HEK293 (cell line): ENCODE results near the gene ITPR3.

Experiments used
- CTCF ChIA-PET: fragments of 350-600 bp; formaldehyde crosslinking; extraction: SDS; loops from one replicate; lab custom pipeline; 2021; ENCODE audit warnings: antibody characterized with exemption; lab: Yijun Ruan, JAX
- POLR2A ChIA-PET: fragments of 300-600 bp; formaldehyde crosslinking; extraction: SDS; loops from one replicate; lab custom pipeline; 2020; ENCODE audit warnings: antibody characterized with exemption, inconsistent platforms; lab: Yijun Ruan, JAX
- H3K27ac ChIP-seq: fragments of 200-500 bp; sonication (Bioruptor generic); 2 replicates; pipeline ENCODE4 v1.5.1; 2014; ENCODE audit warnings: low read depth, low read length, control low read depth, inconsistent platforms; ENCODE audit errors: extremely low read depth
- H3K36me3 ChIP-seq, 2 experiments: fragments of 200-500 bp in 1 of 2; sonication (Bioruptor generic) in 1 of 2; 1 replicate in 1 of 2; 2 replicates in 1 of 2; pipeline ENCODE4 v1.5.1; 2014 to 2017; ENCODE audit warnings: inconsistent platforms in 2 of 2, low read length in 2 of 2; ENCODE audit not compliant: control insufficient read depth in 2 of 2, insufficient read depth in 1 of 2
- H3K4me1 ChIP-seq: fragments of 200-500 bp; sonication (Bioruptor generic); 2 replicates; pipeline ENCODE4 v1.5.1; 2014; ENCODE audit warnings: mild to moderate bottlenecking, low read length, inconsistent platforms; ENCODE audit not compliant: control insufficient read depth, insufficient read depth
- H3K4me3 ChIP-seq: 2 replicates; pipeline ENCODE4 v1.5.1; 2011; ENCODE audit warnings: low read depth, mild to moderate bottlenecking, control low read depth, low read length, moderate library complexity
- H3K9me3 ChIP-seq: fragments of 200-500 bp; sonication (Bioruptor generic); 2 replicates; pipeline ENCODE4 v1.5.1; 2014; ENCODE audit warnings: low read depth, low read length, inconsistent platforms; ENCODE audit not compliant: control insufficient read depth, insufficient read depth
- GLIS1 ChIP-seq: fragments of 450-650 bp; formaldehyde crosslinking; IDR thresholded peaks from 2 replicates; pipeline ENCODE4 v1.5.1; 2016; ENCODE audit warnings: missing biosample characterization, missing genetic modification characterization
- TCF7L2 ChIP-seq: IDR thresholded peaks from 2 replicates; pipeline ENCODE4 v1.6.1; 2011; ENCODE audit warnings: low read depth, mild to moderate bottlenecking, inconsistent platforms, low read length, moderate library complexity, borderline replicate concordance
- ZBTB21 ChIP-seq: fragments of 450-650 bp; formaldehyde crosslinking; IDR thresholded peaks from 2 replicates; pipeline ENCODE4 v1.5.1; 2017; ENCODE audit warnings: missing biosample characterization, missing genetic modification characterization
- ZNF214 ChIP-seq: fragments of 450-650 bp; formaldehyde crosslinking; IDR thresholded peaks from 2 replicates; pipeline ENCODE4 v1.5.1; 2017; ENCODE audit warnings: missing biosample characterization, mild to moderate bottlenecking, missing genetic modification characterization, borderline replicate concordance
- ZNF221 ChIP-seq: fragments of 450-650 bp; formaldehyde crosslinking; IDR thresholded peaks from 2 replicates; pipeline ENCODE4 v1.5.1; 2017; ENCODE audit warnings: missing biosample characterization, missing genetic modification characterization, borderline replicate concordance
- ZNF223 ChIP-seq: fragments of 450-650 bp; formaldehyde crosslinking; IDR thresholded peaks from 2 replicates; pipeline ENCODE4 v1.5.1; 2016; ENCODE audit warnings: missing biosample characterization, missing genetic modification characterization
- ZNF324 ChIP-seq: fragments of 450-650 bp; formaldehyde crosslinking; IDR thresholded peaks from 2 replicates; pipeline ENCODE4 v1.5.1; 2016; ENCODE audit warnings: missing biosample characterization, missing genetic modification characterization
- ZNF48 ChIP-seq: fragments of 450-650 bp; formaldehyde crosslinking; IDR thresholded peaks from 2 replicates; pipeline ENCODE4 v1.5.1; 2016; ENCODE audit warnings: missing biosample characterization, missing genetic modification characterization
- ZNF555 ChIP-seq: fragments of 450-650 bp; formaldehyde crosslinking; conservative IDR thresholded peaks from 2 replicates; pipeline ENCODE4 v1.5.1; 2017; ENCODE audit warnings: missing biosample characterization, mild to moderate bottlenecking, missing genetic modification characterization, inconsistent platforms
- ZNF677 ChIP-seq: fragments of 450-650 bp; IDR thresholded peaks from 2 replicates; pipeline ENCODE4 v1.5.0; 2018; ENCODE audit warnings: missing biosample characterization, mild to moderate bottlenecking, missing genetic modification characterization, moderate library complexity
- ZNF701 ChIP-seq: fragments of 450-650 bp; formaldehyde crosslinking; IDR thresholded peaks from 2 replicates; pipeline ENCODE4 v1.5.1; 2016; ENCODE audit warnings: missing biosample characterization, missing genetic modification characterization
- ZNF76 ChIP-seq: fragments of 450-650 bp; formaldehyde crosslinking; IDR thresholded peaks from 2 replicates; pipeline ENCODE4; 2016; ENCODE audit warnings: low read depth, missing biosample characterization, missing genetic modification characterization, borderline replicate concordance
- ZNF830 ChIP-seq: fragments of 450-650 bp; IDR thresholded peaks from 2 replicates; pipeline ENCODE4 v1.5.0; 2018; ENCODE audit warnings: missing biosample characterization, missing genetic modification characterization, low read depth, mild to moderate bottlenecking, moderate library complexity
- ZNF837 ChIP-seq: fragments of 450-650 bp; formaldehyde crosslinking; IDR thresholded peaks from 2 replicates; pipeline ENCODE4 v1.5.1; 2016; ENCODE audit warnings: missing biosample characterization, missing genetic modification characterization
- TF ChIP-seq, protein P1 (sequence below): fragments of 450-650 bp; formaldehyde crosslinking; IDR thresholded peaks from 2 replicates; pipeline ENCODE4 v1.5.1; 2016; ENCODE audit warnings: missing biosample characterization, missing genetic modification characterization
- TF ChIP-seq, protein P2 (sequence below): fragments of 450-650 bp; formaldehyde crosslinking; IDR thresholded peaks from 2 replicates; pipeline ENCODE4 v1.5.1; 2017; ENCODE audit warnings: missing biosample characterization, missing genetic modification characterization
- TF ChIP-seq, protein P3 (sequence below): fragments of 450-650 bp; formaldehyde crosslinking; IDR thresholded peaks from 2 replicates; pipeline ENCODE4 v1.5.1; 2017; ENCODE audit warnings: missing biosample characterization, missing genetic modification characterization
- TF ChIP-seq, protein P4 (sequence below): fragments of 450-650 bp; formaldehyde crosslinking; conservative IDR thresholded peaks from 2 replicates; pipeline ENCODE4 v1.5.1; 2016; ENCODE audit warnings: low read depth, missing biosample characterization, missing genetic modification characterization

The ITPR3 gene

DNA sequence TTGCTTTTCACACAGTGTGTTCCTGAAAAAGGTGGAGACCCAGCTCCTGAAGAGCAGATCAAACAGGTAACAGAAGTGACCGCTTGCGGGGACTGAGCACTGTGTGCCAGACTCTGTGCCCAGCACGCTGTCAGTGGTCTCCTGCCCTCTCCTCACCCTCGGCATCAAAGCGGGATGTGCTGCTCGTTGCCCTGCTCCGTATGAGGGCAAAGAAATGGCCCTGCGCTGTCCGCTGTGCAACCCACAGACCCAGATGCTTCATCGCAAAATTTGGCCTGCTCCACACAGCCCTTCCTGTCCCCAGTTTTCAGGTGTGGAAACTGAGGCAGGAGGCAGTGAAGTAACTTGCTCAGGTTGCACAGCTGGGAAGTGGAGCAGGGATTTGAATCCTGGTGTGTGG lies 76.7 kb downstream of the ITPR3 start (continued):
- no peak for TF ChIP-seq ZNF76 (tag by site-specific recombination)
- TF ChIP-seq, protein P1, sequence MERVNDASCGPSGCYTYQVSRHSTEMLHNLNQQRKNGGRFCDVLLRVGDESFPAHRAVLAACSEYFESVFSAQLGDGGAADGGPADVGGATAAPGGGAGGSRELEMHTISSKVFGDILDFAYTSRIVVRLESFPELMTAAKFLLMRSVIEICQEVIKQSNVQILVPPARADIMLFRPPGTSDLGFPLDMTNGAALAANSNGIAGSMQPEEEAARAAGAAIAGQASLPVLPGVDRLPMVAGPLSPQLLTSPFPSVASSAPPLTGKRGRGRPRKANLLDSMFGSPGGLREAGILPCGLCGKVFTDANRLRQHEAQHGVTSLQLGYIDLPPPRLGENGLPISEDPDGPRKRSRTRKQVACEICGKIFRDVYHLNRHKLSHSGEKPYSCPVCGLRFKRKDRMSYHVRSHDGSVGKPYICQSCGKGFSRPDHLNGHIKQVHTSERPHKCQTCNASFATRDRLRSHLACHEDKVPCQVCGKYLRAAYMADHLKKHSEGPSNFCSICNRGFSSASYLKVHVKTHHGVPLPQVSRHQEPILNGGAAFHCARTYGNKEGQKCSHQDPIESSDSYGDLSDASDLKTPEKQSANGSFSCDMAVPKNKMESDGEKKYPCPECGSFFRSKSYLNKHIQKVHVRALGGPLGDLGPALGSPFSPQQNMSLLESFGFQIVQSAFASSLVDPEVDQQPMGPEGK (tag by site-specific recombination) = no peak
- no peak for TF ChIP-seq GLIS1 (tag by site-specific recombination)
- TF ChIP-seq ZNF214 (tag by site-specific recombination) = no peak
- no peak for TF ChIP-seq ZNF701 (tag by site-specific recombination)
- TF ChIP-seq ZNF837 = no peak
- TF ChIP-seq ZNF48 (tag by site-specific recombination) = no peak
- TF ChIP-seq, protein P2, sequence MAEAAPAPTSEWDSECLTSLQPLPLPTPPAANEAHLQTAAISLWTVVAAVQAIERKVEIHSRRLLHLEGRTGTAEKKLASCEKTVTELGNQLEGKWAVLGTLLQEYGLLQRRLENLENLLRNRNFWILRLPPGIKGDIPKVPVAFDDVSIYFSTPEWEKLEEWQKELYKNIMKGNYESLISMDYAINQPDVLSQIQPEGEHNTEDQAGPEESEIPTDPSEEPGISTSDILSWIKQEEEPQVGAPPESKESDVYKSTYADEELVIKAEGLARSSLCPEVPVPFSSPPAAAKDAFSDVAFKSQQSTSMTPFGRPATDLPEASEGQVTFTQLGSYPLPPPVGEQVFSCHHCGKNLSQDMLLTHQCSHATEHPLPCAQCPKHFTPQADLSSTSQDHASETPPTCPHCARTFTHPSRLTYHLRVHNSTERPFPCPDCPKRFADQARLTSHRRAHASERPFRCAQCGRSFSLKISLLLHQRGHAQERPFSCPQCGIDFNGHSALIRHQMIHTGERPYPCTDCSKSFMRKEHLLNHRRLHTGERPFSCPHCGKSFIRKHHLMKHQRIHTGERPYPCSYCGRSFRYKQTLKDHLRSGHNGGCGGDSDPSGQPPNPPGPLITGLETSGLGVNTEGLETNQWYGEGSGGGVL (tag by site-specific recombination) = no peak

DNA sequence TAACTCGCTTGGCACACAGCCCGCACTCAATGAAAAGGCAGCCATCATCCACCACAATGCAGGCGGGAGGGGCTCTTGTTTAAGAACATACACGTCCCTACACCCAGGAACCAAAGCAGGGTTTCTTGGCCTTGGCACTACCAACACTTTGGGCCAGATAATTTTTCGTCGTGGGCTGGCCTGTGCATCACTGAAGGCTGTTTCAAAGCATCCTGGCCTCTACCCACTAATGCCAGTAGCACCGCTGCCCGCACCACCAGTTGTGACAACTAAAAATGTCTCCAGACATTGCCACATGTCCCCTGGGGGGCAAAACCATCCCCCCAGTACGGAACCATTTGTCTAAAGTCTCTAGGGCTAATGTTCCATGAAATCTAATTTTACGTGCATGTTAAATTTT lies 77.4 kb downstream of the ITPR3 start:
- peaks cover 4 to 77% of the 10 kb centered on the region in 2 experiments; a peak in 2 of 3 replicates for H3K36me3 ChIP-seq
- ChIA-PET CTCF (interaction anchor here (0.6 to 1.2 kb wide), 2 partner anchors 109 to 335 kb away, joined by 3 to 7 read pairs; no protein-coding TSS in a partner anchor), POLR2A (no interaction called here)

DNA sequence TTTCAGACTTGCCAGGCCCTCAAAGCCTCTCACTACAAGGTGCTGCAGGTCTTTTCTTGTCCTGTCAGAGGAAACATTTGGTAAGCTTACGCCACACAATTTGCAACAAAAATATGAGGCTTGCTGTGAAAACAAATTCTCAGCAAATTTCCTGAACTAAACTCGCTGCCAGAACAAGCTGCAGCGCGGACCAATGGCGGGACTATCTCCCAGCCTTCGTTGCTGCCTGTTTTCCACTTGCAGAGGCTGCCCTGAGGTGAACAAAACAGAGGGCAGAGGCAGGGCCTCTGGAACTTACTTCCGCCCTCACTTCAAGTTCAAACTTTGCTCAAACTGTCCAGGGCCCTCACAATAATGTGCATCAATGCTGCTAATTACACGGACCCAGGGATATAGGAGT lies 78.0 kb downstream of the ITPR3 start:
- Histone ChIP-seq H3K4me3 (no peak overlapping the region), H3K4me1 (peaks cover 3% of the 10 kb centered on the region; the same call in 1 of the 2 replicates), H3K36me3 (peaks cover 4 to 73% of the 10 kb centered on the region in 2 experiments; a peak in 2 of 3 replicates), H3K9me3 (no peaks in the 10 kb centered on the region), H3K27ac (no peak overlapping the region)
- CTCF ChIA-PET = interaction anchor here (1.2 kb wide), 1 partner anchor 109 kb away, joined by 7 read pairs; no protein-coding TSS in a partner anchor
- POLR2A ChIA-PET = no interaction called here
- TF ChIP-seq ZNF223 (no peak), ZBTB21 (tag by site-specific recombination) (no peak), ZNF555 (tag by site-specific recombination) (no peak), ZNF221 (tag by site-specific recombination) (no peak), ZNF830 (tag by site-specific recombination) (no peak)
- TF ChIP-seq, protein P3, sequence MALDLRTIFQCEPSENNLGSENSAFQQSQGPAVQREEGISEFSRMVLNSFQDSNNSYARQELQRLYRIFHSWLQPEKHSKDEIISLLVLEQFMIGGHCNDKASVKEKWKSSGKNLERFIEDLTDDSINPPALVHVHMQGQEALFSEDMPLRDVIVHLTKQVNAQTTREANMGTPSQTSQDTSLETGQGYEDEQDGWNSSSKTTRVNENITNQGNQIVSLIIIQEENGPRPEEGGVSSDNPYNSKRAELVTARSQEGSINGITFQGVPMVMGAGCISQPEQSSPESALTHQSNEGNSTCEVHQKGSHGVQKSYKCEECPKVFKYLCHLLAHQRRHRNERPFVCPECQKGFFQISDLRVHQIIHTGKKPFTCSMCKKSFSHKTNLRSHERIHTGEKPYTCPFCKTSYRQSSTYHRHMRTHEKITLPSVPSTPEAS (tag by site-specific recombination) = no peak

More for the DNA sequence above, 77.4 kb downstream of the ITPR3 start:
- H3K27ac ChIP-seq = no peak overlapping the region
- no peak for TF ChIP-seq TCF7L2
- TF ChIP-seq ZNF677 = no peak
- no peak for TF ChIP-seq ZNF324 (tag by site-specific recombination)
- TF ChIP-seq, protein P4, sequence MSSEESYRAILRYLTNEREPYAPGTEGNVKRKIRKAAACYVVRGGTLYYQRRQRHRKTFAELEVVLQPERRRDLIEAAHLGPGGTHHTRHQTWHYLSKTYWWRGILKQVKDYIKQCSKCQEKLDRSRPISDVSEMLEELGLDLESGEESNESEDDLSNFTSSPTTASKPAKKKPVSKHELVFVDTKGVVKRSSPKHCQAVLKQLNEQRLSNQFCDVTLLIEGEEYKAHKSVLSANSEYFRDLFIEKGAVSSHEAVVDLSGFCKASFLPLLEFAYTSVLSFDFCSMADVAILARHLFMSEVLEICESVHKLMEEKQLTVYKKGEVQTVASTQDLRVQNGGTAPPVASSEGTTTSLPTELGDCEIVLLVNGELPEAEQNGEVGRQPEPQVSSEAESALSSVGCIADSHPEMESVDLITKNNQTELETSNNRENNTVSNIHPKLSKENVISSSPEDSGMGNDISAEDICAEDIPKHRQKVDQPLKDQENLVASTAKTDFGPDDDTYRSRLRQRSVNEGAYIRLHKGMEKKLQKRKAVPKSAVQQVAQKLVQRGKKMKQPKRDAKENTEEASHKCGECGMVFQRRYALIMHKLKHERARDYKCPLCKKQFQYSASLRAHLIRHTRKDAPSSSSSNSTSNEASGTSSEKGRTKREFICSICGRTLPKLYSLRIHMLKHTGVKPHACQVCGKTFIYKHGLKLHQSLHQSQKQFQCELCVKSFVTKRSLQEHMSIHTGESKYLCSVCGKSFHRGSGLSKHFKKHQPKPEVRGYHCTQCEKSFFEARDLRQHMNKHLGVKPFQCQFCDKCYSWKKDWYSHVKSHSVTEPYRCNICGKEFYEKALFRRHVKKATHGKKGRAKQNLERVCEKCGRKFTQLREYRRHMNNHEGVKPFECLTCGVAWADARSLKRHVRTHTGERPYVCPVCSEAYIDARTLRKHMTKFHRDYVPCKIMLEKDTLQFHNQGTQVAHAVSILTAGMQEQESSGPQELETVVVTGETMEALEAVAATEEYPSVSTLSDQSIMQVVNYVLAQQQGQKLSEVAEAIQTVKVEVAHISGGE (tag by site-specific recombination) = no peak
- TF ChIP-seq, all 188 proteins: peak for 0
- Histone ChIP-seq H3K9me3 (no peaks in the 10 kb centered on the region), H3K4me1 (peaks cover 3% of the 10 kb centered on the region; the same call in 1 of the 2 replicates), H3K4me3 (no peak overlapping the region)
